Lower leg skin (tissue), 4 donors: ENCODE data around the gene SRGAP1. TPM values are rescaled to one million over a fixed set of nuclear protein-coding genes. Genes with fewer than 3 reads are reported as not detected.

Experiments used
- DNase-seq, 2 donors: peaks; one replicate each; pipeline ENCODE4 v3.0.0-alpha.2; 2019; ENCODE audit warnings: low spot score in 2 of 2
- H3K4me3 ChIP-seq: fragments of 200-600 bp; sonication (generic); 2 replicates; pipeline ENCODE4 v1.5.1; 2017; ENCODE audit warnings: mild to moderate bottlenecking, low read depth; ENCODE audit not compliant: poor library complexity, severe bottlenecking
- POLR2A ChIP-seq, 2 donors: fragments of 450-650 bp; IDR thresholded peaks; one replicate each; pipeline ENCODE4 v1.6.1; 2016 to 2017; ENCODE audit warnings: antibody characterized with exemption in 2 of 2, mild to moderate bottlenecking in 1 of 2, moderate library complexity in 1 of 2
- WGBS, 2 donors: methylation state at CpG; one replicate each; pipeline ENCODE4 v1.1.5; 2018; 5-methylcytosine and 5-hydroxymethylcytosine counted together
- intact Hi-C: fragments of 100-400 bp; cut with DNase I; formaldehyde crosslinking; loops from one replicate; pipeline ENCODE4 v1.15.0; 2023; ENCODE audit warnings: low total_unique reads
- total RNA-seq, 4 donors: library from RNA; depleted of rRNA; stranded (reverse); fragments of >200 nt; gene quantifications; one replicate each; pipeline ENCODE4 v1.1.0, GENCODE V29; 2016
- TF ChIP-seq, protein P1 (sequence below), 3 donors: fragments of 450-650 bp; IDR thresholded peaks; one replicate each; pipeline ENCODE4 v1.5.1; 2016; ENCODE audit warnings: antibody characterized with exemption in 3 of 3, mild to moderate bottlenecking in 3 of 3, moderate library complexity in 2 of 3

The SRGAP1 gene
- total RNA-seq, 4 donors from 2014 or later: 1.3 to 6.0 (median 1.7) TPM

DNA sequence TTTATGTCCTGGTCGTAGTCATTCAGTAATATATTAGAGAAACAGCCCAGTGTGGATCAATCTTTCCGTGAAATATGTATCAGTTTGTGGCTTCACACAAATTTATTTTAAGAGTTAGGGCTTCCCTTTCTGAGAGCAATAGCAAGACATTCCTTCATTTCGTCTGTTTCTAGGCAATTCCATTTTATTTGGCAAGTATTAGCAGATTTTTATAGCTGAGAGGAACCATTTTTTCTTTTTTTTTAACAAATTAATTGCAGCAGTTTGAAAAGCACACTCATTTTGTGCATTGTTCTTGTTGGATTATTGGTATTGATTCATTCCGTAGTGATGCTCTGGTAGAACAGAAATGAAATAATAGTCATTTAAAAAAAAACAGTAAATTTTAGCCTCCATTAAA lies 132.9 kb downstream of the SRGAP1 start:
- no peak for DNase-seq
- intact Hi-C loops: no loop called here
- 52 to 61% methylated on average over 4 of the region's 4 CpGs for WGBS, 2 donors
- TF ChIP-seq POLR2A (IDR thresholded peaks at IDR 0.05): no peak
- TF ChIP-seq, protein P1, sequence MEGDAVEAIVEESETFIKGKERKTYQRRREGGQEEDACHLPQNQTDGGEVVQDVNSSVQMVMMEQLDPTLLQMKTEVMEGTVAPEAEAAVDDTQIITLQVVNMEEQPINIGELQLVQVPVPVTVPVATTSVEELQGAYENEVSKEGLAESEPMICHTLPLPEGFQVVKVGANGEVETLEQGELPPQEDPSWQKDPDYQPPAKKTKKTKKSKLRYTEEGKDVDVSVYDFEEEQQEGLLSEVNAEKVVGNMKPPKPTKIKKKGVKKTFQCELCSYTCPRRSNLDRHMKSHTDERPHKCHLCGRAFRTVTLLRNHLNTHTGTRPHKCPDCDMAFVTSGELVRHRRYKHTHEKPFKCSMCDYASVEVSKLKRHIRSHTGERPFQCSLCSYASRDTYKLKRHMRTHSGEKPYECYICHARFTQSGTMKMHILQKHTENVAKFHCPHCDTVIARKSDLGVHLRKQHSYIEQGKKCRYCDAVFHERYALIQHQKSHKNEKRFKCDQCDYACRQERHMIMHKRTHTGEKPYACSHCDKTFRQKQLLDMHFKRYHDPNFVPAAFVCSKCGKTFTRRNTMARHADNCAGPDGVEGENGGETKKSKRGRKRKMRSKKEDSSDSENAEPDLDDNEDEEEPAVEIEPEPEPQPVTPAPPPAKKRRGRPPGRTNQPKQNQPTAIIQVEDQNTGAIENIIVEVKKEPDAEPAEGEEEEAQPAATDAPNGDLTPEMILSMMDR (IDR thresholded peaks at IDR 0.05): no peak
- no peak overlapping the region for H3K4me3 ChIP-seq

DNA sequence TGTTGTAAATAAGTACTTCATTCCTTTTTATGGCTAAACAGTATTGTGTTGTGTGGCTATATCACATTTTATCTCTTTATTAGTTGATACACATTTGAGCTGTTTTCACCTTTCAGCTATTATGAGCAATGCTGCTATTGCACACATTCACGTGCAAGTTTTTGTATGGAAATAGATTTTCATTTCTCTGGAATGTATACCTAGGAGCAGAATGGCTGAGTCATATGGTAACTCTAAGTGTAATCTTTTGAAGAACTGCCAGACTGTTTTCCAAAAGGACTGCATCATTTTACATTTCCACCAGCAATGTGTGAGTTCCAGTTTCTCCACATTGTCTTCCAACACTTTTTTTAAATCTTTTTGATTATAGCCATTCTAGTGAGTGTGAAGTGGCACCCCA lies 134.0 kb downstream of the SRGAP1 start:
- H3K4me3 ChIP-seq: no peak overlapping the region
- no peak for TF ChIP-seq POLR2A (IDR thresholded peaks at IDR 0.05)
- intact Hi-C loops: no loop called here
- DNase-seq: no peak
- WGBS, 2 donors: 36 to 38% methylated on average over 1 of the region's 1 CpG

DNA sequence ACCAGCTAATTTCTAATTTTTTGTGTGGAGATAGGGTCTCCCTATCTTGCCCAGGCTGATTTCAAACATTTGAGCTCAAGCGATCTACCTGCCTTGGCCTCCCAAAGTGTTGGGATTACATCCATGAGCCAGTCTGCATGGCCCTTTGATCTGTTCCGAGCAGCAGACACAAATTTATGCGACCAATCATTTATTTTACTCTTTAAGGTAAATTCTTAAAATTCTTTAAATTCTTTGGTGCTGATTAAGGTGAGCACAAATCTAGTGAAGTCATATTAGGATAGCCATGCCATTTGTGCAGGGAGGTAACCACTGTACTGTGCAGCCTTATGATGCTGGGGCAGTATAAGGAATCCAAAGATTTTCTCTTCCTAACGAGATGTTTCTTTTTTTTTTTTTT lies 135.7 kb downstream of the SRGAP1 start:
- 90 to 93% methylated on average over 4 of the region's 4 CpGs for WGBS, 2 donors
- intact Hi-C loops: no loop called here
- no peak for TF ChIP-seq POLR2A (IDR thresholded peaks at IDR 0.05)
- TF ChIP-seq, protein P1 (IDR thresholded peaks at IDR 0.05): no peak
- DNase-seq: no peak
- H3K4me3 ChIP-seq: no peak overlapping the region

GRCh38 chr12:63981343-63981742 lies 136.8 kb downstream of the SRGAP1 start:
- no peak for DNase-seq
- intact Hi-C loops: no loop called here
- TF ChIP-seq POLR2A (IDR thresholded peaks at IDR 0.05): no peak
- TF ChIP-seq, protein P1 (IDR thresholded peaks at IDR 0.05): no peak
- no peak overlapping the region for H3K4me3 ChIP-seq
- 41 to 52% methylated on average over 2 of the region's 2 CpGs for WGBS, 2 donors

GRCh38 chr12:63982604-63983295 lies 138.2 kb downstream of the SRGAP1 start:
- WGBS, 2 donors: 59 to 60% methylated on average over 4 of the region's 4 CpGs
- TF ChIP-seq POLR2A (IDR thresholded peaks at IDR 0.05): no peak
- TF ChIP-seq, protein P1 (IDR thresholded peaks at IDR 0.05): no peak
- DNase-seq: no peak
- no peak overlapping the region for H3K4me3 ChIP-seq
- intact Hi-C loops: no loop called here

GRCh38 chr12:63985456-63985855 lies 141.0 kb downstream of the SRGAP1 start:
- no peak overlapping the region for H3K4me3 ChIP-seq
- no peak for TF ChIP-seq POLR2A (IDR thresholded peaks at IDR 0.05)
- TF ChIP-seq, protein P1 (IDR thresholded peaks at IDR 0.05): no peak
- intact Hi-C loops: no loop called here
- DNase-seq: no peak
